GM12873 (cell line): ENCODE data around the gene RFX4.

Experiments
- TF ChIP-seq, protein P1 (sequence below): IDR thresholded peaks from 2 replicates; pipeline ENCODE4 v1.5.1; 2012; ENCODE audit warnings: low read depth, mild to moderate bottlenecking, moderate library complexity, low read length, control low read depth; ENCODE audit not compliant: insufficient read depth; ENCODE audit errors: missing control alignments

The RFX4 gene

DNA sequence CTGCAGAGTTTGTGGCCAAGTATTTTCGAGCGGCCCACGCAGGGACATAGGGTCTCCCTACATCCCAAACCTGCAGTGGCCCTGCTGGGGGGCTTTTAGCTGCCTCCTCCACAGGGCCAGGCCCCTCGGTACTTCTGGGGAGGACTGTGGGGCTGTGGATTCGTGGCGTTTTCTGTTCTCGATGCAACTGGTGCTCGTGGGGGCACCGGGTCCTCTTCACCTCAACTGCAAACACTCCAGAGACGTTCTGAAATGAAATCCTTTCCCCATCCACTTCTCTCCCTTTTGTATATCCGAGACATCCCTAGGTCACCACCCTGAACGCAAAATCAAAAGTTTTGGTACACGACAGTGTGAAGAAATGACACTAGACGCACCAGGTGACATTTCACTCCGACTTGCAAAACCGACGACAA lies 2.3 kb downstream of the RFX4 start:
- TF ChIP-seq, protein P1, sequence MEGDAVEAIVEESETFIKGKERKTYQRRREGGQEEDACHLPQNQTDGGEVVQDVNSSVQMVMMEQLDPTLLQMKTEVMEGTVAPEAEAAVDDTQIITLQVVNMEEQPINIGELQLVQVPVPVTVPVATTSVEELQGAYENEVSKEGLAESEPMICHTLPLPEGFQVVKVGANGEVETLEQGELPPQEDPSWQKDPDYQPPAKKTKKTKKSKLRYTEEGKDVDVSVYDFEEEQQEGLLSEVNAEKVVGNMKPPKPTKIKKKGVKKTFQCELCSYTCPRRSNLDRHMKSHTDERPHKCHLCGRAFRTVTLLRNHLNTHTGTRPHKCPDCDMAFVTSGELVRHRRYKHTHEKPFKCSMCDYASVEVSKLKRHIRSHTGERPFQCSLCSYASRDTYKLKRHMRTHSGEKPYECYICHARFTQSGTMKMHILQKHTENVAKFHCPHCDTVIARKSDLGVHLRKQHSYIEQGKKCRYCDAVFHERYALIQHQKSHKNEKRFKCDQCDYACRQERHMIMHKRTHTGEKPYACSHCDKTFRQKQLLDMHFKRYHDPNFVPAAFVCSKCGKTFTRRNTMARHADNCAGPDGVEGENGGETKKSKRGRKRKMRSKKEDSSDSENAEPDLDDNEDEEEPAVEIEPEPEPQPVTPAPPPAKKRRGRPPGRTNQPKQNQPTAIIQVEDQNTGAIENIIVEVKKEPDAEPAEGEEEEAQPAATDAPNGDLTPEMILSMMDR: no peak

DNA sequence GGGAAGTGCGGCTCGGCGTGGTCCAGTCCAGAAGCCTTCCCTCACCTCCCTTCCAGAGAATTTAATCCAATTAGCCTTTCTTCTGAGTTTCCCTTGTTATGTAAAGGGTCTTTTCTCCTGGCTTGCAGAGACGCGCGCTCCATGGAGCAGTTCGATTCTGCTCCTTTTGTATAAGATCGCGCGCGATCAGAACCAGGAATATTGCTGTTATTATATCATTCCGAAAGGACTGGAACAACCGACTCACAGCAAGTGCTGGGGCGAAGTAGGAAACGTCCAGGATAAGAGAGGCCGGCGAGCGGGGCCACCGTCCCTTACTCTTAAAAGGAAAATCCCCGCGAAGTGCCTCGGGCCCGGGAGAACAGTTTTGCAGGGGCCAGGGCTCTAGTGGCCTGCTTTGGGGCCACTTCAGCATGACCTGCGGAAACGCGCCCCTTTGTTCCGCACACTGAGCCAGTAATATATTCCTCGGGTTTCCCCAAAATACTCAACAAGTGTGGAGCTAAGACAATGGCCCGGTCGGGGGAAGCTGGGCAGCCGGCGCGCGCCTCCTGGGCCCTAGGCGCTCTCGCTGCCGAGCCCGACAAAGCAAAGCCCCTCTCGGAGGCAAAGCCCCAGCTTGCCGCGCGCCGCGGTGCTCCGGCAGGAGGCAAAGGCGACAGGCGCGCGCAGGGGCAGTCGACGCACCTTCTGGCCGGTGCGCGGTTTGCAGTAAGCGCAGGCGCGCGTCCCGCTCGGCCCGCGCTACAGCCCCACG lies 2.9 kb downstream of the RFX4 start:
- TF ChIP-seq, protein P1: no peak

GRCh38 chr12:106586278-106586802 lies 3.5 kb downstream of the RFX4 start:
- TF ChIP-seq, protein P1: no peak

- TF ChIP-seq, protein P1: no peak
These were observed 4.2 kb downstream of the RFX4 start for GRCh38 chr12:106586803-106587684.

DNA sequence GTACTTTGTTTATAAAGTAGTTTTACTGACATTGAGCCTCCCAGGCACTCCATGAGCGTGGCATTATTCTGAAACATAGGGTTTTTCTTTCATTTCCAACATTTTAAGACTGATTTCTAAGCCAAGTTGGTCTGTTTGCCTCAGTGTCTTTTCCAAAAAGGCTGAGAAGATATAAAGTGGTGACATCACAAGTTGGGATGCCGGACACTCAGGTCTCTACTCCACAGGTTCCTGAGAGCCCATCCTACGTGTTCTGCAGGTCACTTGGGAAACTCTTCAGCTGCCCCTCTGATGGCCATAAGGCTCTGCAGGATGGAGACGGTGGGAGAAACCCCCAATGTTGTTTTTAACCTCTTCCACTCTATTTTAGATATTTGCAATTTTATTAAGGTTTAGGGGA lies 6.0 kb downstream of the RFX4 start:
- TF ChIP-seq, protein P1: no peak

DNA sequence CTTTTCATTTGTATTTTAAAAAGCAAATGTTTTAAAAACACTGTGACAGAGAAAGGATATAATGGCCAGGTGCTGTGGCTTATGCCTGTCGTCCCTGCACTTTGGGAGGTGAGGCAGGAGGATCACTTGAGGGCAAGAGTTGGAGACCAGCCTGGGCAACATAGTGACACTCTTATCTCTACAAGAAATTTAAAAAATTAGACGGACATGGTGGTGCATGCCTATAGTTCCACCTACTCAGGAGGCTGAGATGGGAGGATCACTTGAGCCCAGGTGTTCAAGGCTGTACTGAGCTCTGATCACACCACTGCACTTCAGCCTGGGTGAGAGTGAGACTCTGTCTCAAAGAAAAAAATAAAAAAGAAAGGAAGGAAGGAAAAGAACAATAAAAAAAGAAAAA lies 7.8 kb downstream of the RFX4 start:
- TF ChIP-seq, protein P1: no peak

DNA sequence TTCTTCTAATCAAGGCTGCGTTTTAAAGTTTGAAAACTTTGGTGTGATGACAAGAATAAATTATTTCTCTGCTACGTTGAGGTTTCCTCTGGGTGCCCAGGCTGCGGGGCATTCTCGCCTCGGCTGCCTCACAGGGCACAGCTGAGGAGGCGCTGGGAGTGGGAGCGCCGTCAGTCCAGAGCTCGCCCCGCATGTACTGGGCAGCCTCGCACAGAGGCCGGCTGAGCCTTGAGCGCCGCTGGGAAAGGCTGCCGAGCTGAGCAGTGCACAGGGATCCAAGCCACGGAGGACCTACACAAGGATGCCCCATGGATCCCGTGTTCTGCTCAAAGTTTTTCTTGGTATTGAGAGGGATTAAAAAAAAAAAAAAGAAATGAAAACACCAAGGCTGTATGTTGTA lies 11.6 kb downstream of the RFX4 start:
- TF ChIP-seq, protein P1: no peak
